ENCODE data around the gene SCD5. TPM values are rescaled to one million over a fixed set of nuclear protein-coding genes. Genes with fewer than 3 reads are reported as not detected.

The SCD5 gene
- total and polyA plus RNA-seq, 9 of the 15 experiments (the other 6 are each of a cell fraction or from before 2014, with no cell fraction given) = 0.01 to 0.20 (median 0.03) TPM; not detected in 5

GRCh38 chr4:82811838-82812341 is 13.3 kb upstream of the SCD5 start (continued):
- TF ChIP-seq ZBTB40 (IDR thresholded peaks at IDR 0.05) = 0 out of 2 replicates have a peak, but pooled peaks have one; percentile 44
- TF ChIP-seq ZBTB40 (CRISPR knock-in tag; IDR thresholded peaks at IDR 0.05) = no peak
